Measurements from ENCODE around the gene MATN1.
A peak's percentile ranks its signal among the peaks of the same experiment; 100 is the strongest.

The MATN1 gene

DNA sequence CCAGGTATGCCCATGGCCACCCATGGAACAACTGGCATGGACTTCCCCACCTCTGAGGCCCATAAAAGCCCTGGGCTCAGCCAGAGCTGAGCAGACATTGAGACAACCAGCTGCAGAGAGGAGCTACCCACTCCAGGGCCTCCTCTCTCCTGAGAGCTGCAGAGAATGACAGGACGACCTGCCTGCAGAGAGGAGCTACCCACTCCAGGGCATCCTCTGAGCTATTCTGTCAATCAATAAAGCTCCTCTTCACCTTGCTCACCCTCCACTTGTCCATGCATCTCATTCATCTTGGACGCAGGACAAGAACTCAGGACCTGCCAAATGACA is 43.4 kb downstream of the MATN1 start:
- DNase-seq, result peak in 1 of 42 donors; percentile 3
- intact Hi-C loops (cut with DNase I), result no loop called here

DNA sequence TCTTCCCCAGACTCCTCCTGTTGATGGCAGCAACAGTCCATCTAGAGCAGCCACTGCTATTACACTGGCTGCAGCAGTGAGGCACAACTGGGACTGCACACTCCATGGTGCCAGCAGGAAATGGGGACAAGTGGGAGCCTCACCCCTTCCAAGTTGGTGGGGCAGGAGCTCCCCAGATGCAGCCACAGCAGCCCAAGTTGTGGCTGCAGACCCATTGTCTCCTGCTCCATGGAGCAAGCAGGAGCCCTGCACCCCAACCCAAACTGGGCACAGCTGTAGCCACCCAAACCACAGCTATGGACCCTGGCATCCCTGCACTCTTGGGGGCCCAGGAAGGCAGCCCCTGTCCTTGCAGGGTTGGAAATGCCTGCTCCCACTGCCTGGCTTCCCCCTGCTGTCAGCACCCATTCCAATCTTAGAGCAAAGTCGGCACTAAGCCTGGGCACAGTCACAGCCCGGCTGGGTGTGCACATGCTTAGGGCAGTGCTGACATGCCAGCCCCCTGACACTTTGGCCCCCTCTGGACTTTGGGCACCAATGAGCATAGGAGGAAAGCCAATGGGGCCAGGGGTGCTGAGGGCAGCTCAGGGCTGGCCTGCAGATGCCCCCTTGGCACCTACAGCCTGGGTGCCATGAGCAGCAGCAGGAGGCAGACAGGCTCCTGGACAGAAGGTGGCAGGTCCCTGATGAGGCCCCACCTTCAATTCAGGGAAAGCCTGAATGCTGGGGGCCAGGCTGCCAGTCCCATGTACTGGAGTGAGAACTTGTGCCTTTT is 44.0 kb downstream of the MATN1 start:
- peak in 3 of 42 donors; percentile 3 to 11 (median 5) for DNase-seq
- intact Hi-C loops (cut with DNase I), result no loop called here

GRCh38 chr1:30678209-30678608 is 45.2 kb downstream of the MATN1 start:
- DNase-seq, result peak in 1 of 42 donors; percentile 2
- intact Hi-C loops (cut with DNase I), result no loop called here

DNA sequence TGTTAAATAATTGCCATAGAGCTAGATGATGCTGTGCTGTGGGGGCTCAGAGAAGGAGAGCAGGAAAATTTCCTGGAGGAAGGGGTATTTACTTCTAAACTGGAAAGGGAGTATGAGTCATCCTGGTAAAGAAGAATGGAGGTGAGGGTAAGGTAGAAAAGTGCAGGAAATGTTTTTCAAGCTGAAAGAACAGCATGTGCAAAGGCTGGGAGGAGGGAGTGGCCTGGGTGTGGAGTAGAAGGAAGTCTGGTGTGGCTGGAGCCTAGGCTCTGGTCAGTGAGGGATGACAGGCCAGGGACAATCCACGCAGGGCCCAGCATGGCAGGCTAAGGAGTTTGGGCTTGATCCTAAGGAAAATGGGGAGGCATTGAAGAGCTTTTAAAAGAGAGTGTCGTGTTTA is 45.9 kb downstream of the MATN1 start:
- DNase-seq, result peak in 1 of 42 donors; percentile 3
- intact Hi-C loops (cut with DNase I), result no loop called here

- no peak for DNase-seq
- intact Hi-C loops (cut with DNase I), result no loop called here
Measured at GRCh38 chr1:30675761-30676160, 47.6 kb downstream of the MATN1 start.

DNA sequence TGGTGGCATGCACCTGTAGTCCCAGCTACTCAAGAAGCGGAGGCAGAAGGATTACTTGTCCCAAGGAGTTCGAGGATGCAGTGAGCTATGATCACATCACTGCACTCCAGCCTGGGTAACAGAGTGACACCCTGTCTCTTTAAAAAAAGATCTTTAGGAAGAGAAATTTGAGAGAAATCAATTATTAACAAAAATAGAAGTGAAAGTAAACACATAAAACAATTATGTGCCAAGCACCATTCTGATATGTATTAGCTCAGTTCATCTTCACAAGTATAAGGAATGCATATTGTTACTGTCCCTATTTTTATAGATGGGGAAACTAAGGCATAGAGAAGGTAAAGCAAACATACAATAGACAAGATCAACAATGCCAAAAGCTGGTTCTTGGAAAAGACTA is 48.1 kb downstream of the MATN1 start:
- intact Hi-C loops (cut with DNase I), result no loop called here
- DNase-seq, result peak in 1 of 42 donors; percentile 1

DNA sequence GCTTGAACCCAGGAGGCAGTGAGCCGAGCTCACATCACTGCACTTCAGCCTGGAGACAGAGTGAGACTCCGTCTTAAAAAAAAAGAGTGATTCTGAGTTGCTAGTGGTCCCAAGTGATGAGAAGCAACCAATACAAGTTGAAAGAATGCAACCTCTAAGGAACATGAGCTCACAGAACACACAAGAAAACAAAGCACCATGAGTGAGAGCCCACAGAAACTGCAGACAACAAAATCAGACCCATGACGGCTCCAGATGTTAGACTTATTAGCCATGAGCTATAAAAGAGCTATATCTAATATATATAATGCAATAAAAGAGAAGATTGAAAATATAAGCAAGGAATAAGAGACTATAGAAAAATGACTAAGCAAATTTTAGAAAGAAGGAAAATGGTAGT is 50.0 kb downstream of the MATN1 start:
- intact Hi-C loops (cut with DNase I), result no loop called here
- DNase-seq, result no peak

GRCh38 chr1:30672661-30673060 is 50.7 kb downstream of the MATN1 start:
- intact Hi-C loops (cut with DNase I), result no loop called here
- peak in 1 of 42 donors; percentile 0 for DNase-seq

- intact Hi-C loops (cut with DNase I), result no loop called here
- no peak for DNase-seq
Measured at GRCh38 chr1:30670240-30671060, 52.9 kb downstream of the MATN1 start.

- intact Hi-C loops (cut with DNase I), result no loop called here
Measured at GRCh38 chr1:30668546-30669327, 54.6 kb downstream of the MATN1 start.

GRCh38 chr1:30668024-30668423 is 55.4 kb downstream of the MATN1 start:
- intact Hi-C loops (cut with DNase I), result no loop called here
- peak in 2 of 42 donors; percentile 2 to 6 for DNase-seq

More at GRCh38 chr1:30668546-30669327, 54.6 kb downstream of the MATN1 start:
- DNase-seq, result peak in 2 of 42 donors; percentile 1 to 7

- DNase-seq, result peak in 1 of 42 donors; percentile 3
- intact Hi-C loops (cut with DNase I), result no loop called here
Measured at GRCh38 chr1:30666756-30667273, 56.6 kb downstream of the MATN1 start.

DNA sequence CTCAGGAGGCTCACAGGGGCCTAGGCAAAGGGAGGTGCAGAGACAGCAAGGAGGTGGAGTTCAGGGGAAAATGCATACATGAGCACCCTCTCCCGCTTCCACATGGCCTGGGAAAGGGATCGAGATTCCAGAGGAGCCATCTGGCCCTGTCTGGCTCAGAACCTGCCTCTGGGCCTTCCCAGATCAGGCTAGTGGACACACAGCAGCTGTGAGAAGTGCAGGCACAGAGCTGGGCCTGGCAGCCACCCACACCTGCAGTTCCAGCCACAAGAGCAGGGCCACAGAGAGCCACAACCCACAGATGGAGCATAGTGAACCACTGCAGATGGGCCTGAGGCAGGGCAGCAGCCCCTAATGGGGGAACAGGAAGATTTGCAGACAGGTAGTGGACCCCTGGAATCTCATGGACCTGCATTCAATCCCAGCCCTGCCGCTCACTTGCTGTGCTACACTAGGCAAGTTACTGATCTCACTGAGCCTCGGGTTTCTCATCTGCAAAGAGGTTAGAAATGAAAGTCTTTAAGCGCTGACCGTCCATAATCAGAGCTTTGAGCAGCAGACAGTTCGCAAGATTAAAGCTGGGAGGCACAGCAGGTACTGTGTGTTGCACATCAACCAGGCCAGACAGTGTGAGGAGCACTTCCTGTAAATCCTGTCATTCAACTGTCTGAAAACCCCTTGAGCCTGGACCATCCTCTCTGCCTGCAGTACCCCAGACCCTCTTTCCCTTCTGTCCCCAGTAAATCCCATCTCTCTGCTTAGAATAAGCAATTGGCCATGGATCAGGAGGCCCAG is 58.0 kb downstream of the MATN1 start:
- DNase-seq, result peak in 3 of 42 donors; percentile 9 to 24 (median 18)
- intact Hi-C loops (cut with DNase I), result no loop called here

GRCh38 chr1:30664103-30664755 is 59.2 kb downstream of the MATN1 start:
- DNase-seq, result peak in 28 of 42 donors; percentile 10 to 70 (median 40)

GRCh38 chr1:30663596-30664091 is 59.7 kb downstream of the MATN1 start:
- intact Hi-C loops (cut with DNase I), result no loop called here
- peak in 1 of 42 donors; percentile 0 for DNase-seq

More at GRCh38 chr1:30664103-30664755, 59.2 kb downstream of the MATN1 start:
- intact Hi-C loops (cut with DNase I), result no loop called here

GRCh38 chr1:30662291-30662840 is 61.0 kb downstream of the MATN1 start:
- intact Hi-C loops (cut with DNase I), result no loop called here
- DNase-seq, result peak in 1 of 42 donors; percentile 4

DNA sequence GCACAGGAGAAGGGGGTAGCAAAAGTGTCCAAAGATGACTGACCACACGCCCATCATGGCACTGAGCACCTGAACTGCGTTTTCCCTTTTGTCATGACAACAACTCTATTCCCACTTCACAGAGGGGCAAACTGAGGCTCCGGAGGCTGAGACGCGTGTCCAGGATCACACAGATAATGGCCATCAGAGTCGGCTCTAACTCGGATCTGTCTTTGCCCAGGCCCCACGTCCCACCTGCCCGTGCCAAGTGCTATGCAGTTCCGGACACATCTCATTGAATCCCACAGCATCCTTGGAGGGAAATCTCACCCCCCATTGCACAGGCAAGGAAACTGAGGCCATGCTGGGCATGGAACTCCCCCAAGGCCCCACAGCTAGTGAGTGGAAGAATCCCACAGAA is 62.1 kb downstream of the MATN1 start:
- peak in 1 of 42 donors; percentile 1 for DNase-seq
- intact Hi-C loops (cut with DNase I), result no loop called here
